HPDE6-E6E7 (cell line): ENCODE results near the gene CDKL5.

ENCODE experiments used
- DNase-seq: peaks from one replicate; pipeline ENCODE4 v3.0.0; 2011; ENCODE audit warnings: missing footprints; ENCODE audit errors: extremely low spot score

The CDKL5 gene

DNA sequence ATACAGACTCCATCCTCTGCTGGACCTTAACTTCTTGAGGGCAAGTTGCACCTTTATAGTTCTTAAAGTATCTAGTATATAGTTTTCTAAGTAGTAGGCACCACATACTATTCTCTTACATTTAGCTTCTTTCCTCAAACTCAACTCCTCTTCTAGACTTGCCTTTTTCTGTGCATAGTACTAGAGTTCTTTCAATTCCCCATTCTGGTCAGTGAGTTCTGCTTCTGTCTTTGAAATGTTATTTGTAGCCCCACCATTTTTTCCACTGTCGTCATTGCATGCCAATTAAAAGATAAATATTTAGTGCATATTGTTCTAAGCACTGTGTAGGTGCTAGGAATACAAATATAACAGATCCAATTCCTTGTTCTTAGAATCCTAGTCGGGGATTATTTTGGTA lies 31.6 kb downstream of the CDKL5 start:
- no peak for DNase-seq

- no peak for DNase-seq
These were observed 36.0 kb downstream of the CDKL5 start for GRCh38 chrX:18461431-18461830.

GRCh38 chrX:18464499-18464898 lies 39.1 kb downstream of the CDKL5 start:
- no peak for DNase-seq

- no peak for DNase-seq
These were observed 39.6 kb downstream of the CDKL5 start for GRCh38 chrX:18465051-18465450.

GRCh38 chrX:18468599-18468998 lies 43.2 kb downstream of the CDKL5 start:
- no peak for DNase-seq

DNA sequence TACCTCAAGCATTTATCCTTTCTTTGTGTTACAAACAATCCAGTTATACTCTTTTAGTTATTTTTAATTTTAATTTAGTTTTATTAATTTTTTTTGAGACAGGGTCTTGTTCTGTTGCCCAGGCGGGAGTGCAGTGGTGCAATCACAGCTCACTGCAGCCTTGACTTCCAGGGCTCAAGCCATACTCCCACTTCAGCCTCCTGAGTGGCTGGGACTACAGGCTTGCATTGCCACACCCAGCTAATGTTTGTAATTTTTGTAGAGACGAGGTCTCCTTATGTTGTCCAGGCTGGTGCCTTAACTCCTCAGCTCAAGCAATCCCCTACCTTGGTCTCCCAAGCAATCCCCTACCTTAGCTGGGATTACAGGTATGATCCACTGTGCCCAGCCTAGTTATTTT lies 45.9 kb downstream of the CDKL5 start:
- no peak for DNase-seq

DNA sequence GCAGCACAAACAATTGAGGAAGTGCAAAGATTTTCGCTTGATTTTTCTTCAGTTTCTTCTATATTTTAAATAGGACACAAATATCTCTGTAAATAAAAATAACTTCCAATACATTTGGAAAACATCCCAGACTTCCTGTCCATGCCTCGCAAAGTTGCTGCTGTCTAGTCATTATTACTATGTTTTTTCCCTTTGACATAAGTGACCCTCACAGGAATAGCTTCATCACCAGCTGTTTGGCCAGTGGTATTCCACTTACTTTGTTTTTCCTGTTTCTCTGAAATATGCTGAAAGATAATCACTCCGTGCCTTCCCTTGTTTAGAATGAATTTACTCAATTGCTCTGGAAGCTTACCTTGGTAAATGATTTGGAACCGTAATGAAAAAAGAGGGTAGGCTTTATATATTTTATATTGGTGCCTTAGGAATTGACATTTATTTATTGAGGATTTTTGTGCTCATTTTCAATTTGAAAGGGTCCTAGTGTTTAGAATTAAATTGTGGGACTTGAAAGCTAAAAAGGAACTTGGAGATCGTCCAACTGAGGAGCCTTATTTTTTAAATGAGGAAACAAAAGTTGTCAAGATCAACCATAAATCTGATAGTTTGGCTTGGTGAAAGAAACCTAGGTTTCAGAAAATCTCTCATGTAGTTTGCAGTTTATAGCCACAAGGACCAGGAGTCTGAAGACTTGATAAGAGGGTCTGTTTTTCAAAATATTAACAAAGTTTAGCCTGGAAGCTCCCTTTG lies 65.6 kb downstream of the CDKL5 start:
- DNase-seq: no peak

DNA sequence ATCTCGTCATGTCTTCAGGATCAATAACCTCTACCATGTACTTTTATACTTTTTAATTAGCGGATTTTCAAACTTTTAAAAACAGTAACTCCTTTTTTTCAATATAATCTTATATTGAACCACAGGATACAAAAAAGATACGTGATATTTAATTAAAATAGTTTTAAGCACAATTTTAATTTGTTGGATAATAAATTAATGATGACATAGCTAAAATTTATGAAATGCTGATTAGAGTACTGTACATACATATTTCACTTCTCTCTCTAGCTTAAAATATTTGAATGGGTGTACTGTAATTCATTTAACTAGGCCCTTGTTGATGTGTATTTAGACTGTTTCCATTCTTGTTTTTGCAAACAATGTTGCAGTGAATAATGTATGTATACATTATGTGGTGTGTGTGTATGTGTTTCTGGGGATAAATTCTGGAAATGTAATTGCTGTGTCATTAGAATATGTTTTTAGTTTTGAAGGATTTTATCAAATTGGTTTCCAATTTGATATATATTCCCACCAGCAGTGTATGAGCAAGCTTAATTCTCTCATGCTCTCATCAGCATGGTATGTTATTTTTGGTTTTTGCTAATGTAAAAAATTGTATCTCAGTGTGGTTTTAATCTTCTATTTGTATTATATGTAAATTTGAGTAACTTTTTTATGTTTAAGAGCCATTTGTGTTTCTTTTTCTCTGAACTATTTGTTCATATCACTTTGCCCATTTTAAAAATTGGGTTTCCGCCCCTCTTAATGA lies 66.4 kb downstream of the CDKL5 start:
- no peak for DNase-seq

DNA sequence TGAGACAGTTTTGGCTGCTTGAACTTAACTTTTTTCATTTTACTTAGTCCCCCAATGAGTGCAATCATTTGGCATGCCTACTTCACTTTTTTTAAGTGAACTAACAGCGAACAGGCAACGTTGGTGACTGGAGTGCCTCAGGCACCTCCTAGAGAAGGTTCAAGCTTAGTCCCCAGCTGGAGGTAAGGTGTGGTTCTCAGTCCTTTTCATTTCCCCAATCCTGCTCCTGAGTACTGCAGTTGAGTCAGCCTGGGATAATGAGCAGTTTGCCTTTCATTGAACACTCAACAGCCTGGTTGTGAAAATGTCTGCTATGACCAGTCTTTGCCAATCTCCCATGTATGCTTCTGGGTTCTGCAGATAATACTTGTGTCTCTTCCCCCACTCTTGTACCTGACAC lies 109.5 kb downstream of the CDKL5 start:
- no peak for DNase-seq

- DNase-seq: no peak
These were observed 111.7 kb downstream of the CDKL5 start for GRCh38 chrX:18537068-18537467.

DNA sequence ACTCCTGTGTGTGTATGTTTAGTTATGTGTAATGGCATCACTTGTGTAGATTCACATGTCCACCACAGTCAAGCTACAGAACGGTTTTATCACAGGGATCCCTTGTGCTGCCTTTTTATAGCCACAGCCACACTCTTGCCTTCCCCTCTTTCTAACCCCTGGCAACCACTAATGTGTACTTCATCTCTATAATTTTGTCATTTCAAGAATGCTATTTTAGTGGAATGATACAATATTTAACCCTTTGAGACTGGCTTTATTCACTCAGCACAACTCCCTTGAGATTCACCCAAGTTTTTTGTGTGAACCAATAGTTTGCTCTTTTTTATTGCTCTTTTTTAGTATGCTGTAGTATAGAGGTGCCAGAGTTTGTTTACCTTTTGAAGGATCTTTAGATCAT lies 112.1 kb downstream of the CDKL5 start:
- no peak for DNase-seq

GRCh38 chrX:18542131-18542530 lies 116.7 kb downstream of the CDKL5 start:
- no peak for DNase-seq

GRCh38 chrX:18542905-18543304 lies 117.5 kb downstream of the CDKL5 start:
- DNase-seq: no peak

DNA sequence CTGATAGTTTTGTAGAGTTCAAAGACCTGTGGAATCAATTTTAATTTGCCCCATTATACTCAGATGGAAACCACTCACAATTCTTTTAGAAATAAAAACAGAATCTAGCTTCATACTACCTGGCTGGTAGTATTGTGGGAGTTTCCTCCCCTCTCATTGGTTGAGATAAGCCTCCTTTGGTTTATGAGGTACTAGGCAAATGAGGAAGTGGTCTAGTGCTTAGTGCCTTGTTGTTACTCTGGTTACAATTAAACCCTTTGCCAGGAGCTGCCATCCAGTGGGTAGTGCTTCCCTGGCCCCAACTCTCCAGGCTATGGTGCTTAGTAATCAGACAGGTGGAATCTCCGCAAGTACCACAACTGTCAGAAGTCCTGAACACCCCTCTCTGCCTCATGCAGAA lies 118.3 kb downstream of the CDKL5 start:
- DNase-seq: no peak

- DNase-seq: no peak
These were observed 120.4 kb downstream of the CDKL5 start for GRCh38 chrX:18545771-18546170.

DNA sequence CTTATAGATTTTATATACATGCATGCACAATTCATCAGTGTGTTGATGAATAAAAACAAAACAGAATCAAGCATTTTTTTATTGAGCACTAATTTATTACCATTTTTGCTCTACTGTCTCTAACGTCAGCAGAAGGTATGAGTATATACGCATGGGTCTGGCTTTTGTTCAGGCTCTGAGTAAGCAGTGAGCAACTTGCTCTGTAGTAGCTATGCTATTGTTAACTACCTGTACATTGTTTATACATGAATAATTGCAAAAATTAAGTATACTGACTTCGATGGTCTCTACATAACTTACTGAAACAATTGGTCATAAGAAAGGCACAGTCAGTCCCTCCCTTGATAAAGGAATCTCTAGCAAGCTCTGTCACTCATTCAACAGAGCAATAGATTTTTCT lies 123.6 kb downstream of the CDKL5 start:
- DNase-seq: no peak

DNA sequence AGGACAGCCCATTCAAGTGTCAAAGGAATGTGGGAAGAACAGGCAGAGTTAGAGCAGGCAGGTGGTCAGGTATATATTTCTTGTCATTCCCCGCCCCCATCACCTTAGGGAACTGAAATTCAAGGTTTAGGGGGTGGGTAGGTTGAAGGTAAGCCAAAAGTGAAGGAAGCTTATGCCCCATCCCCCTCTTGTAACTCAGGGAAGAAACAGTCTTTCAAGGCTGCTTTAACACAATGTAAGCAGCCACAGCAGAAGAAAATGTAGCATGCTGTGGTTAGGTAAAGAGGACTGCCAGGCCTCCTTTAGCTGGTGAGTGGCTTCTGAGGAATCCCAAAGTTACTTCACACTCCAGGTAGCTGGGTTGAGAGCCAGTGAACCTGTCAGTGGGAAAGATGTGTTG lies 124.2 kb downstream of the CDKL5 start:
- DNase-seq: no peak

- no peak for DNase-seq
These were observed 132.5 kb downstream of the CDKL5 start for GRCh38 chrX:18557879-18558278.

- DNase-seq: no peak
These were observed 133.4 kb downstream of the CDKL5 start for GRCh38 chrX:18558799-18559198.

DNA sequence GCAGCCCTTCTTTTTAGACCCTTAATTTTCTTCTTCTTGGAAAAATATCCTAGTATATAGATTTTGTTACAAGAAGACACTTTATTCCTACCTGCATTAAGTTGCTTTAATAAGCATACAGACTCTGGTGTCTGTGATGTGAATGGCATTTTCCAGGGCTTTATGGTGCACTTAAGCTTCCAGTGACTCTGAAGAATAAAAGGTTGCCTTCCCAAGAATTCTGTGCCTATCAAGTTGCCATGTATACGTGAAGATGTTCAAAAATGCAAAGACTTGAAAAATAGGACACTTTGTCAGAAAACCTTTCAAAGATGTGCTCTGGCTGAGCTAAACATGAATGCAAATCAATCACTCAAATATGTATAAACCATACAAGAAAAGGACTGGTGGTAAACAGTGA lies 135.6 kb downstream of the CDKL5 start:
- no peak for DNase-seq

- DNase-seq: no peak
These were observed 140.3 kb downstream of the CDKL5 start for GRCh38 chrX:18565727-18566126.

GRCh38 chrX:18566748-18567147 lies 141.3 kb downstream of the CDKL5 start:
- no peak for DNase-seq

DNA sequence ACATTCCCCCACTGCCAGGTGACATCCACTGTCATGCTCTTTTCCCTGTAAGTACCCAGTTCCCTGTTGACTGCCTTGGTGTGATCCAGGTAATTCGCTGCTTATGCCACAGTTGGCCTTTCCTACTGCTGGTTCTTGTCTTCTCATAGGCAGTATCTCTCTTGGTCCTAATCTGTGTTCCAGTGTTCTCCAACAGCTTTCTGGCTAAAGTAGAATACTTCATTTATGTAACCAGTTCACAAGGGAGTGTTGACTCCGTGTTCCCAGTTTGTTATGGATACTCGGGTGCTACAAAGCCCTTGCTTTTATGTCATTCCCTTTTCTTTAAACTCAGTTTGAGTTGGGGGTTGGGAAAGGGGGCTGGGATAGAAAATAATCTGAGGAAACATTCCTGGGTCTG lies 148.1 kb downstream of the CDKL5 start:
- DNase-seq: no peak
